GM12878 (cell line): ENCODE results near the gene MAK. TPM values are rescaled to one million over a fixed set of nuclear protein-coding genes. Genes with fewer than 3 reads are reported as not detected.

Experiments
- ATAC-seq: fragments of 200-7000 bp; cut with Tn5 transposase; 3 replicates; pipeline ENCODE4 v1.9.1; 2020; ENCODE audit warnings: mild to moderate bottlenecking, moderate library complexity
- BruUV-seq: library from RNA; stranded (reverse); fragments of 400-500 nt; replicated peaks from 2 replicates; lab custom pipeline; 2021; lab: Mats Ljungman, UMichigan
- CTCF ChIA-PET: fragments of 300-600 bp; sonication (Branson Sonifier 250); formaldehyde crosslinking; extraction: SDS; loops from one replicate; lab custom pipeline; 2021; ENCODE audit warnings: inconsistent platforms; lab: Yijun Ruan, JAX
- POLR2A ChIA-PET: fragments of 350-600 bp; formaldehyde crosslinking; extraction: SDS; loops from one replicate; lab custom pipeline; 2021; ENCODE audit warnings: inconsistent platforms; lab: Charles Lee
- RAD21 ChIA-PET: fragments of 300-600 bp; sonication (Branson Sonifier 250); formaldehyde crosslinking; loops from one replicate; lab custom pipeline; 2023; ENCODE audit warnings: antibody characterized with exemption; ENCODE audit not compliant: unreplicated experiment; lab: Charles Lee
- SMC1A ChIA-PET: fragments of 300-600 bp; sonication (Branson Sonifier 250); formaldehyde crosslinking; loops from one replicate; lab custom pipeline; 2023; ENCODE audit not compliant: unreplicated experiment, uncharacterized antibody; lab: Charles Lee
- DNase-seq: peaks from one replicate; pipeline ENCODE4 v3.0.0-alpha.2; 2011; ENCODE audit warnings: low read depth, low spot score
- FAIRE-seq: peaks from 3 replicates; lab custom pipeline; 2011; peaks lifted over from hg19 to GRCh38; lab: Jason Lieb, UNC
- H2AFZ ChIP-seq: 2 replicates; pipeline ENCODE4 v1.6.0; 2011; ENCODE audit warnings: low read depth, low read length, control low read depth; ENCODE audit not compliant: control insufficient read depth
- H3K27ac ChIP-seq: 2 replicates; pipeline ENCODE4 v1.5.1; 2011; ENCODE audit warnings: control low read depth; ENCODE audit not compliant: control insufficient read depth, insufficient read depth
- H3K27me3 ChIP-seq, 2 experiments: replicated peaks in 1 of 2; 2 replicates each; pipeline versions ENCODE4 v1.6.0 to v1.6.1; 2011; ENCODE audit warnings: low read length in 1 of 2; ENCODE audit not compliant: control insufficient read depth in 2 of 2, insufficient read depth in 2 of 2
- H3K36me3 ChIP-seq, 2 experiments: 2 replicates each; pipeline ENCODE4 v1.5.1; 2011; ENCODE audit warnings: low read length in 1 of 2; ENCODE audit not compliant: control insufficient read depth in 2 of 2, insufficient read depth in 2 of 2
- H3K4me1 ChIP-seq: 2 replicates; pipeline ENCODE4 v1.6.1; 2011; ENCODE audit warnings: mild to moderate bottlenecking, low read length, moderate library complexity, mixed read lengths; ENCODE audit not compliant: control insufficient read depth, insufficient read depth
- H3K4me2 ChIP-seq: 2 replicates; pipeline ENCODE4 v1.6.0; 2011; ENCODE audit warnings: control low read depth; ENCODE audit not compliant: control insufficient read depth, insufficient read depth
- H3K4me3 ChIP-seq: fragments of 200-600 bp; sonication (generic); 2 replicates; pipeline ENCODE4 v1.5.1; 2016
- H3K79me2 ChIP-seq: 2 replicates; pipeline ENCODE4 v1.6.0; 2011; ENCODE audit warnings: low read length; ENCODE audit not compliant: control insufficient read depth, insufficient read depth
- H3K9ac ChIP-seq: 2 replicates; pipeline ENCODE4 v1.8.0; 2011; ENCODE audit warnings: low read length, control low read depth, mixed read lengths; ENCODE audit not compliant: control insufficient read depth, insufficient read depth
- H3K9me3 ChIP-seq: replicated peaks from 3 replicates; pipeline ENCODE4 v1.5.1; 2011; ENCODE audit warnings: mild to moderate bottlenecking, low read length; ENCODE audit not compliant: control insufficient read depth, insufficient read depth
- H4K20me1 ChIP-seq: 2 replicates; pipeline ENCODE4 v1.6.0; 2011; ENCODE audit not compliant: control insufficient read depth, insufficient read depth
- CUX1 ChIP-seq: IDR thresholded peaks from 2 replicates; pipeline ENCODE4 v1.6.1; 2012; ENCODE audit warnings: improper control_type of control experiment, low read depth, low read length; ENCODE audit not compliant: insufficient replicate concordance
- MAX ChIP-seq: IDR thresholded peaks from 2 replicates; pipeline ENCODE4 v1.6.1; 2012; ENCODE audit warnings: low read depth, low read length, improper control_type of control experiment
- WGBS: methylation state at CpG from one replicate; pipeline ENCODE4 v1.1.6; 2016; ENCODE audit warnings: low lambda C conversion rate; ENCODE audit not compliant: insufficient replicate concordance, insufficient coverage; ENCODE audit errors: missing lambda C conversion rate; 5-methylcytosine and 5-hydroxymethylcytosine counted together
- in situ Hi-C: fragments of 300-500 bp; cut with MboI; formaldehyde crosslinking; loops from 9 replicates; pipeline ENCODE4 v1.14.3; 2018; ENCODE audit warnings: mixed read lengths
- intact Hi-C: fragments of 100-400 bp; cut with micrococcal nuclease; formaldehyde crosslinking; loops from one replicate; pipeline ENCODE4 v1.14.2; 2022; ENCODE audit not compliant: unreplicated experiment
- polyA plus RNA-seq, 11 experiments: library from polyadenylated mRNA; depleted of rRNA in 4 of 11; unstranded in 6 of 11; stranded (reverse) in 5 of 11; fragments of >200 nt; fragmentation: Nextera tagmentation in 4 of 11; fragmentation: Illumina TruSeq in 1 of 11; extraction: Ambion mirVana in 4 of 11; extraction: Trizol in 1 of 11; gene quantifications; 1 replicate in 1 of 11; 2 replicates in 10 of 11; pipeline versions ENCODE4 v1.2.1 to v1.2.3, GENCODE V29; 2011 to 2016; ENCODE audit warnings: inconsistent platforms in 2 of 11, missing spikeins in 2 of 11, low read depth in 1 of 11
- total RNA-seq, 4 experiments: library from RNA; depleted of rRNA in 3 of 4; stranded (reverse); fragments of >200 nt in 3 of 4; fragmentation: Illumina TruSeq in 1 of 4; extraction: Trizol in 1 of 4; gene quantifications; 2 replicates each; pipeline versions ENCODE4 v1.2.1 to v1.2.3, GENCODE V29; 2013 to 2021
- TF ChIP-seq, protein P1 (sequence below): fragments of 450-650 bp; IDR thresholded peaks from 2 replicates; pipeline ENCODE4 v1.6.1; 2016; ENCODE audit warnings: mild to moderate bottlenecking

Gene MAK
- total and polyA plus RNA-seq, 10 of the 15 experiments (the other 5 are each of a cell fraction or from before 2014, with no cell fraction given): 0.01 to 0.90 (median 0.13) TPM; not detected in 1

GRCh38 chr6:10794239-10794638 is 44.1 kb downstream of the MAK start:
- no peak overlapping the region for H2AFZ ChIP-seq
- no peak overlapping the region for H3K4me2 ChIP-seq
- RAD21 ChIA-PET: interaction anchor here (1.3 kb wide), 1 partner anchor 275 kb away, joined by 3 read pairs; no protein-coding TSS in a partner anchor
- SMC1A ChIA-PET: interaction anchor here (1.1 to 2.2 kb wide), 2 partner anchors 313 to 315 kb away, joined by 5 read pairs; no protein-coding TSS in a partner anchor
- no peaks in the 10 kb centered on the region for H4K20me1 ChIP-seq
- CTCF ChIA-PET: interaction anchor here (0.8 to 12.1 kb wide), 2 partner anchors 26 to 314 kb away, joined by 4 to 153 read pairs; no protein-coding TSS in a partner anchor
- in situ Hi-C loops (no loop called here), intact Hi-C loops (no loop called here)
- POLR2A ChIA-PET: no interaction called here
- H3K9ac ChIP-seq: no peak overlapping the region
- no peak for DNase-seq
- no peak overlapping the region for H3K27ac ChIP-seq
- no peaks in the 10 kb centered on the region for H3K79me2 ChIP-seq
- H3K4me1 ChIP-seq: no peaks in the 10 kb centered on the region
- WGBS: 58% methylated on average over 3 of the region's 3 CpGs
- no TSS peak for BruUV-seq
- no peaks in the 10 kb centered on the region for H3K36me3 ChIP-seq
- FAIRE-seq: no peak
- H3K27me3 ChIP-seq: no peaks in the 10 kb centered on the region
- ATAC-seq: no peak
- H3K4me3 ChIP-seq: no peak overlapping the region
- H3K9me3 ChIP-seq: no peaks in the 10 kb centered on the region
- TF ChIP-seq, protein P1, sequence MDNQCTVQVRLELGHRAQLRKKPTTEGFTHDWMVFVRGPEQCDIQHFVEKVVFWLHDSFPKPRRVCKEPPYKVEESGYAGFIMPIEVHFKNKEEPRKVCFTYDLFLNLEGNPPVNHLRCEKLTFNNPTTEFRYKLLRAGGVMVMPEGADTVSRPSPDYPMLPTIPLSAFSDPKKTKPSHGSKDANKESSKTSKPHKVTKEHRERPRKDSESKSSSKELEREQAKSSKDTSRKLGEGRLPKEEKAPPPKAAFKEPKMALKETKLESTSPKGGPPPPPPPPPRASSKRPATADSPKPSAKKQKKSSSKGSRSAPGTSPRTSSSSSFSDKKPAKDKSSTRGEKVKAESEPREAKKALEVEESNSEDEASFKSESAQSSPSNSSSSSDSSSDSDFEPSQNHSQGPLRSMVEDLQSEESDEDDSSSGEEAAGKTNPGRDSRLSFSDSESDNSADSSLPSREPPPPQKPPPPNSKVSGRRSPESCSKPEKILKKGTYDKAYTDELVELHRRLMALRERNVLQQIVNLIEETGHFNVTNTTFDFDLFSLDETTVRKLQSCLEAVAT: no peak
- TF ChIP-seq CUX1: no peak
- TF ChIP-seq MAX: no peak
- TF ChIP-seq, all 136 proteins: peak for 0
